MM.1S (cell line): ENCODE results near the gene GPSM1.
"Not testable (repeated sequence)": the region's sequence is repeated elsewhere in the genome, so short reads cannot be mapped to it uniquely, and the experiment has no call there.

Source experiments
- DNase-seq: peaks from one replicate; pipeline ENCODE4 v3.0.0-alpha.2; 2015
- H2AFZ ChIP-seq: fragments of 300-600 bp; sonication (generic); 2 replicates; pipeline ENCODE4 v1.6.0; 2016; ENCODE audit warnings: antibody characterized with exemption, low read length
- H3F3A ChIP-seq: fragments of 300-600 bp; sonication (generic); 2 replicates; pipeline ENCODE4 v1.6.1; 2016; ENCODE audit warnings: mild to moderate bottlenecking, antibody characterized with exemption, low read length, moderate library complexity, mixed read lengths; ENCODE audit not compliant: insufficient read depth
- H3K27ac ChIP-seq: fragments of 300-600 bp; sonication (generic); 2 replicates; pipeline ENCODE4 v1.5.1; 2016; ENCODE audit warnings: mild to moderate bottlenecking, low read length
- H3K27me3 ChIP-seq: fragments of 300-600 bp; sonication (generic); replicated peaks from 2 replicates; pipeline ENCODE4 v1.6.0; 2016; ENCODE audit warnings: low read length; ENCODE audit not compliant: insufficient read depth
- H3K36me3 ChIP-seq: fragments of 300-600 bp; sonication (generic); replicated peaks from 2 replicates; pipeline ENCODE4 v1.6.1; 2016; ENCODE audit warnings: mild to moderate bottlenecking, low read length, mixed read lengths; ENCODE audit not compliant: insufficient read depth
- H3K4me1 ChIP-seq: fragments of 300-600 bp; sonication (generic); 2 replicates; pipeline ENCODE4 v1.6.1; 2016; ENCODE audit warnings: low read length, mixed read lengths
- H3K4me2 ChIP-seq: fragments of 300-600 bp; sonication (generic); 2 replicates; pipeline ENCODE4 v1.6.0; 2016; ENCODE audit warnings: low read depth, low read length
- H3K4me3 ChIP-seq: fragments of 300-600 bp; sonication (generic); 2 replicates; pipeline ENCODE4 v1.5.1; 2016; ENCODE audit warnings: low read length, mixed read lengths
- H3K79me2 ChIP-seq: fragments of 300-600 bp; sonication (generic); 2 replicates; pipeline ENCODE4 v1.6.1; 2016; ENCODE audit warnings: mixed run types, low read length, mixed read lengths
- H3K9ac ChIP-seq: fragments of 300-600 bp; sonication (generic); 2 replicates; pipeline ENCODE4 v1.6.1; 2016; ENCODE audit warnings: low read length, mixed read lengths
- H3K9me2 ChIP-seq: fragments of 300-600 bp; sonication (generic); replicated peaks from 2 replicates; pipeline ENCODE4 v1.6.1; 2016; ENCODE audit warnings: mild to moderate bottlenecking, low read length, mixed read lengths; ENCODE audit not compliant: insufficient read depth
- H3K9me3 ChIP-seq: fragments of 300-600 bp; sonication (generic); replicated peaks from 2 replicates; pipeline ENCODE4 v1.6.1; 2016; ENCODE audit warnings: mild to moderate bottlenecking, low read length, mixed read lengths; ENCODE audit not compliant: insufficient read depth
- H4K20me1 ChIP-seq: fragments of 300-600 bp; sonication (generic); 2 replicates; pipeline ENCODE4 v1.6.1; 2016; ENCODE audit warnings: mild to moderate bottlenecking, low read length, moderate library complexity, mixed read lengths; ENCODE audit not compliant: insufficient read depth
- EZH2 ChIP-seq: fragments of 300-600 bp; sonication (generic); optimal IDR thresholded peaks from 2 replicates; pipeline ENCODE3; 2017; ENCODE audit warnings: low read depth, mild to moderate bottlenecking, antibody characterized with exemption, low read length, mixed read lengths
- EZH2phosphoT487 ChIP-seq: fragments of 300-600 bp; sonication (generic); IDR thresholded peaks from 2 replicates; pipeline ENCODE4 v1.6.1; 2018; ENCODE audit warnings: antibody characterized with exemption, low read length
- TF ChIP-seq, protein P1 (sequence below): fragments of 300-600 bp; sonication (generic); IDR thresholded peaks from 2 replicates; pipeline ENCODE4 v1.5.1; 2016; ENCODE audit warnings: antibody characterized with exemption, low read length, mixed read lengths

GPSM1 gene

DNA sequence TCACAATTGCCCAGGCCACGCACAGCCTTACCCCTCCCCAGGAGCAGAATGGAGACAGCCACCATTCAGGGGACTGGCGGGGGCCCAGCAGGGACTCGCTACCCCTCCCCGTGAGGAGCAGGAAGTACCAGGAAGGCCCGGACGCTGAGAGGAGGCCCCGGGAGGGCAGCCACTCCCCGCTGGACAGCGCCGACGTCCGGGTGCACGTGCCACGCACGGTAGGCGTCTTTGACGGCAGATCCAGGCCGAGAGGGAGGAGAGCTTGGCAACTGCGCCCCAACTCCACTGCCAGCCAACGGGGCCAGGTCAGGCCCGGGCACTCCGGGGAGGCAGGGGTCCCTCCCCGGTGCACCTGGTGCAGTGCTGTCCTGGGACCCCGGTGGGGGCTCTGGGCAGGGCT, 22.2 kb downstream of the GPSM1 start:
- DNase-seq, result no peak
- TF ChIP-seq, protein P1, sequence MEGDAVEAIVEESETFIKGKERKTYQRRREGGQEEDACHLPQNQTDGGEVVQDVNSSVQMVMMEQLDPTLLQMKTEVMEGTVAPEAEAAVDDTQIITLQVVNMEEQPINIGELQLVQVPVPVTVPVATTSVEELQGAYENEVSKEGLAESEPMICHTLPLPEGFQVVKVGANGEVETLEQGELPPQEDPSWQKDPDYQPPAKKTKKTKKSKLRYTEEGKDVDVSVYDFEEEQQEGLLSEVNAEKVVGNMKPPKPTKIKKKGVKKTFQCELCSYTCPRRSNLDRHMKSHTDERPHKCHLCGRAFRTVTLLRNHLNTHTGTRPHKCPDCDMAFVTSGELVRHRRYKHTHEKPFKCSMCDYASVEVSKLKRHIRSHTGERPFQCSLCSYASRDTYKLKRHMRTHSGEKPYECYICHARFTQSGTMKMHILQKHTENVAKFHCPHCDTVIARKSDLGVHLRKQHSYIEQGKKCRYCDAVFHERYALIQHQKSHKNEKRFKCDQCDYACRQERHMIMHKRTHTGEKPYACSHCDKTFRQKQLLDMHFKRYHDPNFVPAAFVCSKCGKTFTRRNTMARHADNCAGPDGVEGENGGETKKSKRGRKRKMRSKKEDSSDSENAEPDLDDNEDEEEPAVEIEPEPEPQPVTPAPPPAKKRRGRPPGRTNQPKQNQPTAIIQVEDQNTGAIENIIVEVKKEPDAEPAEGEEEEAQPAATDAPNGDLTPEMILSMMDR, result no peak
- TF ChIP-seq EZH2, result no peak
- TF ChIP-seq EZH2phosphoT487, result no peak
- H4K20me1 ChIP-seq, result no peaks in the 10 kb centered on the region

DNA sequence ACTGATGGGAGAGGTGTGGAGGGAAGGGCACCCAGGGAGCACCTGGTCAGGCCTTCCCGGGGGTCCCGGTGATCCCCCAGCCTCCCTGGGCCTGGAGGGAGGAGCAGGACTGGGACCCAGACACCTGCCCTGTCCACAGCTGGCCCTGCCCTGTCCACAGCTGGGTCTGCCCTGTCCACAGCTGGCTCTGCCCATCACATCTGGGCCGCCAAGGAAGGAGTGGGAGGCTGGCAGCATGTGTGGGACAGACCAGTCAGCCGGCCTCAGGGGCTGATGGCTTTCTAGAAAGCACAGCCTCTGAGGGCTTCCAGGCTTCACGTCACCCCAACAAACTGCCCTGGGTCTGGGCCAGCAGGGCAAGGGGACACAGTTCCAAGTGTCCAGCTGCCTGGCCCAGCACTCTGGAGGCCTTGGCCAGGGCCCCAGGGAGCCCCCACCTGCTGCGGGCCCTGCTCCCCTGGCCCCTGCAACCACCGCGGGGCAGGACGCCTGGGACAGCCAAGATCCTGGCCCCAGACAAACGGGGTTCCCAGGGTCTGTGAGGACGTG, 24.0 kb downstream of the GPSM1 start:
- no peaks in the 10 kb centered on the region for H4K20me1 ChIP-seq
- no peak for TF ChIP-seq EZH2
- TF ChIP-seq EZH2phosphoT487, result no peak
- TF ChIP-seq, protein P1, result no peak
- no peak overlapping the region for H3K27ac ChIP-seq
- H3K79me2 ChIP-seq, result no peaks in the 10 kb centered on the region
- H3K4me2 ChIP-seq, result no peak overlapping the region
- no peak overlapping the region for H3K4me3 ChIP-seq
- peaks cover 91% of the 10 kb centered on the region for H3K27me3 ChIP-seq
- no peaks in the 10 kb centered on the region for H3K9me3 ChIP-seq
- H2AFZ ChIP-seq, result no peak overlapping the region
- no peak for DNase-seq
- H3K4me1 ChIP-seq, result no peaks in the 10 kb centered on the region
- H3F3A ChIP-seq, result no peaks in the 10 kb centered on the region
- no peak overlapping the region for H3K9ac ChIP-seq
- no peaks in the 10 kb centered on the region for H3K36me3 ChIP-seq
- no peaks in the 10 kb centered on the region for H3K9me2 ChIP-seq

More for the DNA sequence above, 22.2 kb downstream of the GPSM1 start:
- Histone ChIP-seq H2AFZ (no peak overlapping the region), H3K36me3 (no peaks in the 10 kb centered on the region), H3F3A (no peaks in the 10 kb centered on the region), H3K4me3 (no peak overlapping the region), H3K27me3 (peaks cover 97% of the 10 kb centered on the region), H3K9me3 (no peaks in the 10 kb centered on the region), H3K4me2 (no peak overlapping the region), H3K9me2 (no peaks in the 10 kb centered on the region), H3K9ac (no peak overlapping the region), H3K4me1 (no peaks in the 10 kb centered on the region), H3K27ac (no peak overlapping the region), H3K79me2 (no peaks in the 10 kb centered on the region)

DNA sequence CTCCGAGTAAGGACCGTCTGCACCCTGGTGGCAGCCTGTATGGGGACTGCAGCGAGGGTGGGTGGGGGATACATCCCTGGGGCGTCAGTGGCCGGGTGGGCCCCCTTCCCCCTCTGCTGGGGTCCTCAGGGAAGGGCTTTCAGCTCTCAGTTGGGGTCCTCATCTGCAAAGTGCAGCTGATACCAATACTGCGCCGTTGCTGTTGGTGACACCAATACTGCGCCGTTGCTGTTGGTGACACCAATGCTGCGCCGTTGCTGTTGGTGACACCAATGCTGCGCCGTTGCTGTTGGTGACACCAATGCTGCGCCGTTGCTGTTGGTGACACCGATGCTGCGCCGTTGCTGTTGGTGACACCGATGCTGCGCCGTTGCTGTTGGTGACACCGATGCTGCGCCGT, 24.5 kb downstream of the GPSM1 start:
- not testable (repeated sequence) for H3K79me2 ChIP-seq, H3K4me2 ChIP-seq, H2AFZ ChIP-seq, H3K27ac ChIP-seq, H4K20me1 ChIP-seq, H3K9me3 ChIP-seq, H3K4me1 ChIP-seq, H3K4me3 ChIP-seq, DNase-seq, H3K9ac ChIP-seq, H3F3A ChIP-seq, H3K36me3 ChIP-seq, H3K9me2 ChIP-seq
- peaks cover 91% of the 10 kb centered on the region for H3K27me3 ChIP-seq

DNA sequence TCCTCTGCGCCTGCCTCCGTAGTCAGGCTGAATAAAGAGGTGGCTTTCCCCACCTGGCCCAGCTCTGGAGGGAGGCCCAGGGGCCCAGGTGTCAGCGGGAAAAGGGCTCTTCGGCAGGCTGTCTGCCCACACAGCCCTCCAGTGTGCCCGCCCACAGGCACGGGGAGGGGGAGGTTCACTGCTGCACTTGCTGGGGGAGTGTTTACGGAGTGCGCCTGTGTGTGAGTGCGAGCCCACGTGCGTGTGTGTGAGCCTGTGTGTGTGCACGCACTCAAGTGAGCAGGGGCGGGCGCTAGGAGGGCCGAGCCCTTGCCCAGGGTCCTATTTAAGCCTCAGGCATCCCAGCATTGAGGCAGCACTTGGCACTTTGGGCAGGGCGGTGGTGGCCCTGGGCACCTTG, 25.3 kb downstream of the GPSM1 start:
- Histone ChIP-seq H3K9ac (no peak overlapping the region), H3K27ac (no peak overlapping the region)
- no peak for DNase-seq

More for the DNA sequence above, 25.3 kb downstream of the GPSM1 start:
- TF ChIP-seq, protein P1, result no peak
- Histone ChIP-seq H3K4me3 (no peak overlapping the region), H2AFZ (no peak overlapping the region), H3F3A (no peaks in the 10 kb centered on the region), H3K79me2 (no peaks in the 10 kb centered on the region), H3K4me1 (no peaks in the 10 kb centered on the region), H3K36me3 (no peaks in the 10 kb centered on the region), H4K20me1 (no peaks in the 10 kb centered on the region), H3K4me2 (no peak overlapping the region), H3K27me3 (peaks cover 90% of the 10 kb centered on the region), H3K9me2 (no peaks in the 10 kb centered on the region), H3K9me3 (no peaks in the 10 kb centered on the region)
